GM20431 (cell line): ENCODE results near the gene VTI1B.

Source experiments
- in situ Hi-C: fragments of 300-500 bp; cut with MseI, MboI; formaldehyde crosslinking; loops from one replicate; pipeline ENCODE4 v1.15.0; 2020; ENCODE audit warnings: low sequenced_read_pairs; ENCODE audit not compliant: unreplicated experiment

Gene VTI1B

DNA sequence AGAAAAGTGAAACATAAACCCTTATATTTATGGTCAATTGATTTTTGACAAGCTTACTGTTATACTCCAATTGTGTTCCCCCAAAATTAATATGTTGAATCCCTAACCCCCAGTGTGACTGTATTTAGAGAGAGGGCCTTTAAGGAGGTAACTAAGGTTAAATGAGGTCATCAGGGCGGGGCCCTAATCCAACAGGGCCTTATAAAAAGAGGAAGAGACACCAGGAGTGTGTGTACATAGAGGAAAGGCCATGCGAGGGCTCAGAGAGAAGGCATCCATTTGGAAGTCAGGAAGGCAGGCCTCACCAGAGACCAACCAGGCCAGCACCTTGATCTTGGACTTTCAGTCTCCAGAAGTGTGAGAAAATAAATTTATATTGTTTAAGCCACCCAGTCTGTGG lies 6.5 kb upstream of the VTI1B start:
- in situ Hi-C loops: no loop called here

DNA sequence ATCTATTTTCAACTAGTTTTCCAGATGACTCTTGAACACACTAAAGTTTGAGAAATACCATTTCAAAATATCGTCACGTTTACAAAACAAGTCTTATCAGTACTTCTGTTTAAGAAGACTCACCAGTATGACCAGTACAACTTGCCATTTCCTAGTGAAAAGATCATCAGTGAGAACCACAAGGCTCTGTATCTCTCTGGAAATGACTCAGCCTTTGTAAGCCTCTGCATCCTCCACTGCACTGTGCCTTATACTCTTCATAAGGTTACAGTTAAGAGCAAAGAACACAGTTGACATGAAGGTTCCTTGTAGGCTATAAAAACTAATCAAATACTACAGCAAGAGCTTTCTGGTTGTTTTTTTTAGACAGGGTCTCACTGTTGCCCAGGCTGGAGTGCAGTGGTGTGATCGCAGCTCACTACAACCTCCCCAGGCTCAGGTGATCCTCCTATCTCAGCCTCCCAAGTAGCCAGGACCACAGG lies 5.7 kb upstream of the VTI1B start:
- in situ Hi-C loops: no loop called here

- in situ Hi-C loops: no loop called here
These were observed 4.6 kb upstream of the VTI1B start for GRCh38 chr14:67679006-67679405.

DNA sequence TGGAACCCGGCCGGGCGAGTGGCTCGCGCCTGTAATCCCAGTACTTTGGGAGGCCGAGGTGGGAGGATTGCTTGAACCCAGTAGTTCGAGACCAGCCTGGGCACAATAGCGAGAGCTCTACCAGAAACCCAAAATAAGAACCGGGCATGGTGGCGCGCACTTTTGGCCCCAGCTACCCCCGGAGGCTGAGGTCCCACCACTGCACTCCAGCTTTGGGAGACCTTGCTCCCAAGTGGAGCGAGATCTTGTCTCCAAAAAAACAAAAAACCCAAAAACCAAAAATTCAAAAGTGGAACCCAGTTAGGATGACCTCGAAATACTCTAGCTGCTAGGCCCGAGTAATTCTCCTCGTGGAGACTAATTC lies 769 bp upstream of the VTI1B start:
- in situ Hi-C loops: no loop called here

- in situ Hi-C loops: no loop called here
These were observed 323 bp downstream of the VTI1B start for GRCh38 chr14:67674139-67674479.

- in situ Hi-C loops: no loop called here
These were observed 981 bp downstream of the VTI1B start for GRCh38 chr14:67673451-67673850.

DNA sequence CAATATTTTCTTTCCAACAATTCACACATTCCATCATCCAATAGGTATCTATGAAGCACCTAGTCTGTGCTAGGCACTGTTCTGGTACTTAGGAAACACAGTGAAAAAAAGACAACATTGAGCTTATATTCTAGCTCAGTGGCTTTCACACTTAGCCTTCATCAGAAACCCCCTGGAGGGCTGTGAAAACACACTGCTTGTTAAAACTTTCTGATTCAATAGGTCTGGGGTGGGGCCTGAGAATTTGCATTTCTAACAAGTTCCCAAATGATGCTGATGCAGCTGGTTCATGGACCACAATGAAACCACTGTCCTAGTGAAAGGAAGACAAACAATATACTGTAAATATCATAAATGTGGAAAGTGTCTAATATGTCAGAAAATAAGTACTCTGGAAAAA lies 5.9 kb downstream of the VTI1B start:
- in situ Hi-C loops: no loop called here

- in situ Hi-C loops: no loop called here
These were observed 7.5 kb downstream of the VTI1B start for GRCh38 chr14:67666750-67667449.

- in situ Hi-C loops: no loop called here
These were observed 8.6 kb downstream of the VTI1B start for GRCh38 chr14:67665868-67666267.

DNA sequence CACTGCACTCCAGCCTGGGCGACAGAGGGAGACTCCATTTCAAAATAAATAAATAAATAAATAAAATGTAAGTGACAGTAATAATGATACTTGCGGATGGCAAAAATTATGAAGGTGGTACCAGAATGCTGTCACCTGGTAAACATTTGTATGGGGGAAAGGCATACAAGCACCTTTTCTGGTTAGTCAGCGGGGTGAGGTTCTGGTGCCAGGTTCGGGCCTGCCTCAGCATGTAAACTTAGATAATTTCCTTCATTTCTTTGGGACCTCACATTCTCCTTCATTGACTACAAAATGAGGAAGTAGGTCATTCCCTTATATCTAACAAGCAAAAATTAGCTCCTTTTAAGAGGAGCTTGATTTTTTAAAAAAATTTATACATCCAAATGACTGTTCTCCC lies 10.8 kb downstream of the VTI1B start:
- in situ Hi-C loops: no loop called here

- in situ Hi-C loops: no loop called here
These were observed 20.7 kb downstream of the VTI1B start for GRCh38 chr14:67653651-67654280.

GRCh38 chr14:67652189-67652588 lies 22.2 kb downstream of the VTI1B start:
- in situ Hi-C loops: no loop called here

DNA sequence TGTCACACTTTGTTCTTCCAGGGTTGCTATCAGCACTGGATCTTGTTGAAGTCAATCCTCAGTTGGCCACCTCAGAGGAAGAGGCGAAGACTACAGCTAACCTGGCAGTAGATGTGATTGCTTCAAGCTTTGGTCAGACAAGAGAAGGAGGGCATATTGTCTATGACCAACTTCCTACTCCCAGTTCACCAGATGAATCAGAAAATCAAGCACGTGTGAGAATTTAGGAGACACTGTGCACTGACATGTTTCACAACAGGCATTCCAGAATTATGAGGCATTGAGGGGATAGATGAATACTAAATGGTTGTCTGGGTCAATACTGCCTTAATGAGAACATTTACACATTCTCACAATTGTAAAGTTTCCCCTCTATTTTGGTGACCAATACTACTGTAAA lies 23.7 kb downstream of the VTI1B start:
- in situ Hi-C loops: no loop called here

- in situ Hi-C loops: no loop called here
These were observed 24.3 kb downstream of the VTI1B start for GRCh38 chr14:67650151-67650550.

DNA sequence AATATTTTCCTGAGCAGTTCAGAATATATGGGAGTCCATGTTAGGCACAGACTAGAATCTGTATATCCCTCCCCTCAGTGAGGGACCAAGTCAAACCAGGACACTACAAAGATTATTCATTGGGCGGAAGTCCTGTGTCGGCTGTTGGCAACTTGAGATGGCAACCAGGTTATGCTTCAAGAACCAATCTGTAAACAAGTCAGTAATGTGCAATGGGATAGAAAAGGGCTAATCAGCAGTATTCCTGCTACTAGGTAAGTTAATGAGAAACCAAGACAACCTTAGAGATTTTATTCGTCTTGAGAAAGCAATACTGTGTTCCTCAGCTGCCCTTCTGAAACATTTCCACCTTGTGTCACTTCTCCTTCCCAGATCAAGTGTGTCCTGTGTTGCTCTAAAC lies 28.3 kb downstream of the VTI1B start:
- in situ Hi-C loops: no loop called here

GRCh38 chr14:67645414-67645813 lies 29.0 kb downstream of the VTI1B start:
- in situ Hi-C loops: no loop called here

DNA sequence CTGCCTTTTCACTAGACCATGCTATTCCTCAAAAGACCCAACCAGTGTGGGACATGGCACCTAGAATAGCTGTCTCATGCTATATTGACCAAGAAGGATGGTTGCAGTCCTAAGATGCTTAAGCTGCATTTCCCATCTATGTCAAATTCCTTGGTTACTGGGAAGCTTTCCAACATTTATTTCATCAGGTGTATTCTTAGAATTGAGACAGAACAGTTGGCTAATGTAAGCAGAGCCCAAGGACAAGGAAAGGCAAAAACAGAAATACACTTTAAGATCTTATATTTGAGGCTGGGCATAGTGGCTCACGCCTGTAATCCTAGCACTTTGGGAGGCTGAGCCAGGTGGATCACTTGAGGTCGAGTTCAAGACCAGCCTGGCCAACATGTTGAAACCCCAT lies 30.0 kb downstream of the VTI1B start:
- in situ Hi-C loops: no loop called here

DNA sequence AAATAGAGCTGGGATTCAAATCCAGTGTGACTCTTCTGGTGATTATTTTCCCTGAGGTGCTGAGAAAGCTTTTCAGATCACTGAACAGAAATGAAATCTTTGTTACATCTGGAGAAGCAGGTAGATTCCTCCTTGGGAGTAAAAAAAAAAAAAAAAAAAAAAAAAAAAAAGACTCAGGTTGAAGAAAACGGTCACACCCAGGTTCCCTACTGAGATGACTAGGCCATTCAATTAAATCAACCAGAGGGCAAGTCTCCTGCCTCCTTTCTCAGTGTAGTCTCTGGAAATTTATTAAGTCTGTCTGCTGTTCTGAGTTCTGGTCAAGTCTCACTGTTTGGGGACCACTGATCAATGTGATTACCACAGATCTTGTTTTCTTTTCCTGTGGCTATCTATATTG lies 30.7 kb downstream of the VTI1B start:
- in situ Hi-C loops: no loop called here

GRCh38 chr14:67641902-67642749 lies 32.3 kb downstream of the VTI1B start:
- in situ Hi-C loops: no loop called here

DNA sequence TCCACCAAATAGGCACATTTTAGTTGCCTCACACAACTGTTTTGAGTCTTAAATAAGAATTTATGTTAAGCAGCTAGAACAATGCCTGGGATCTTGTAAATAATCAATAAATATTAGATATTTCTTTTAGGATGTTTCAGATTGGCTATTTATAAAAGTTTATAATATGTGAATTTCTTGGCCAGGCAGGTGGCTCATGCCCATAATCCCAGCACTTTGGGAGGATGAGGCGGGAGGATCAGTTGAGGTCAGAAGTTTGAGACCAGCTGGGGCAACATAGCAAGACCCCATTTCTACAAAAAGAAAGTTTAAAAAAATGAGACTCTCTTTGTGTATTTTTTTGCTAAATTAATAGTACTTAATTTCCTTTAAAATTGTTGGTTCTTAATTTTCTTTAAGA lies 33.0 kb downstream of the VTI1B start:
- in situ Hi-C loops: no loop called here

DNA sequence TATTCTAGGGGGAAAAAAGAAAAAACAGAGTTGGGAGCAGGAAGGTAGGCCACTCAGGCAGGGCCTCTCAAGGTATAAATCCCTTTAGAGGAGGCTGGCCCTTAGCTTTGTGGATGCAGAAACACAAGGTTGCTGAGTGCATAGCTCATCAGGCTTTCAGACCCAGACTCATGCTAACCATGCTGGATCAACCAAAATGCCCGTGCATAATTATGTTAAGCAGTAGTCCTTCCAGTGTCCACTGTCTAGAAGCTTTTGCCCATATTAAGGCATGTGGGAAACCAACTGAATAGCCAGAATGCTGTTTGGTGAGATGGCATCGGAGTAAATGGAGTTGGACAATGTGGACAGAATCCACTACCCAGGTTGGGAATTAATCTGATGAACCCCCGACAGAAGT lies 35.8 kb downstream of the VTI1B start:
- in situ Hi-C loops: no loop called here
